GM18870 (cell line): ENCODE results near the gene ARHGAP5.
A peak's percentile ranks its signal among the peaks of the same experiment; 100 is the strongest.

Experiments
- ATAC-seq: cut with Tn5 transposase; IDR thresholded peaks from one replicate; pipeline ENCODE4 v1.9.1; 2021; ENCODE audit warnings: moderate library complexity; ENCODE audit not compliant: unreplicated experiment

ARHGAP5 gene

GRCh38 chr14:32205554-32205953 is 128.4 kb downstream of the ARHGAP5 start:
- no peak for ATAC-seq

GRCh38 chr14:32205984-32206383 is 128.9 kb downstream of the ARHGAP5 start:
- peak; percentile 31 for ATAC-seq

- ATAC-seq: no peak
Observed at GRCh38 chr14:32206552-32206951, 129.4 kb downstream of the ARHGAP5 start.

- no peak for ATAC-seq
Observed at GRCh38 chr14:32208490-32208889, 131.4 kb downstream of the ARHGAP5 start.
